H1 (cell line): Measurements from ENCODE around the gene CDH2. TPM values are rescaled to one million over a fixed set of nuclear protein-coding genes. Genes with fewer than 3 reads are reported as not detected.

Source experiments
- CTCF ChIA-PET: fragments of 300-600 bp; sonication (Branson Sonifier 250); formaldehyde crosslinking; loops from one replicate; lab custom pipeline; 2021; ENCODE audit not compliant: partially characterized antibody; lab: Charles Lee
- POLR2A ChIA-PET: fragments of 300-600 bp; sonication (Branson Sonifier 250); formaldehyde crosslinking; loops from one replicate; lab custom pipeline; 2021; ENCODE audit warnings: inconsistent platforms; ENCODE audit not compliant: partially characterized antibody; lab: Charles Lee
- DNase-seq, 2 experiments: peaks; one replicate each; pipeline versions ENCODE4 v3.0.0 to v3.0.0-alpha.2; 2010 to 2022; ENCODE audit warnings: low spot score in 2 of 2, low read depth in 1 of 2, mixed read lengths in 1 of 2
- FAIRE-seq: peaks from 2 replicates; lab custom pipeline; 2011; peaks lifted over from hg19 to GRCh38; lab: Jason Lieb, UNC
- H2AFZ ChIP-seq: 2 replicates; pipeline ENCODE4 v1.8.1; 2012; ENCODE audit warnings: low read length, inconsistent platforms
- H2AK5ac ChIP-seq: 2 replicates; pipeline ENCODE4 v1.6.1; 2013; ENCODE audit warnings: low read depth, low read length
- H2BK120ac ChIP-seq: replicated peaks from 2 replicates; pipeline ENCODE3; 2013; ENCODE audit warnings: low read depth, low read length, inconsistent platforms
- H2BK12ac ChIP-seq: 2 replicates; pipeline ENCODE4 v1.6.1; 2013; ENCODE audit warnings: low read depth, low read length
- H2BK15ac ChIP-seq: 2 replicates; pipeline ENCODE4 v1.6.1; 2013; ENCODE audit warnings: low read length
- H2BK20ac ChIP-seq: 2 replicates; pipeline ENCODE4 v1.6.1; 2013; ENCODE audit warnings: low read length
- H2BK5ac ChIP-seq: 2 replicates; pipeline ENCODE4 v1.6.1; 2013; ENCODE audit warnings: low read depth, low read length
- H3K14ac ChIP-seq: 2 replicates; pipeline ENCODE4 v1.6.1; 2013; ENCODE audit warnings: inconsistent platforms; ENCODE audit not compliant: insufficient read length
- H3K18ac ChIP-seq: 2 replicates; pipeline ENCODE4 v1.6.1; 2013; ENCODE audit warnings: low read length; ENCODE audit errors: extremely low read depth
- H3K23ac ChIP-seq: 2 replicates; pipeline ENCODE4 v1.6.1; 2013; ENCODE audit warnings: inconsistent platforms; ENCODE audit not compliant: insufficient read length
- H3K23me2 ChIP-seq: 2 replicates; pipeline ENCODE4 v1.6.1; 2013; ENCODE audit warnings: low read depth, low read length
- H3K27ac ChIP-seq: 2 replicates; pipeline ENCODE4 v1.6.1; 2011; ENCODE audit warnings: low read depth, low read length, inconsistent platforms
- H3K27me3 ChIP-seq, 4 experiments: replicated peaks in 1 of 4; 1 replicate in 1 of 4; 2 replicates in 3 of 4; pipeline versions ENCODE4 v1.6.1 to v1.8.1; 2011 to 2013; ENCODE audit warnings: low read length in 3 of 4, mild to moderate bottlenecking in 3 of 4, inconsistent platforms in 2 of 4, mixed read lengths in 2 of 4, moderate library complexity in 1 of 4; ENCODE audit not compliant: control insufficient read depth in 3 of 4, insufficient read depth in 3 of 4; ENCODE audit errors: extremely low read depth in 1 of 4
- H3K36me3 ChIP-seq, 4 experiments: 2 replicates each; pipeline versions ENCODE4 v1.6.1 to v1.8.1; 2011 to 2013; ENCODE audit warnings: mild to moderate bottlenecking in 4 of 4, low read length in 3 of 4, moderate library complexity in 2 of 4, control low read depth in 1 of 4, inconsistent platforms in 1 of 4; ENCODE audit not compliant: insufficient read depth in 4 of 4, control insufficient read depth in 2 of 4
- H3K4ac ChIP-seq: replicated peaks from 2 replicates; pipeline ENCODE3; 2013; ENCODE audit warnings: low read length, low read depth, mixed read lengths, inconsistent platforms; ENCODE audit not compliant: insufficient read length
- H3K4me1 ChIP-seq, 4 experiments: replicated peaks in 1 of 4; 1 replicate in 1 of 4; 2 replicates in 3 of 4; pipeline versions ENCODE4 v1.6.1 to v1.8.1; 2011 to 2013; ENCODE audit warnings: low read length in 3 of 4, inconsistent platforms in 2 of 4, mixed read lengths in 1 of 4; ENCODE audit not compliant: insufficient read depth in 4 of 4, control insufficient read depth in 3 of 4
- H3K4me2 ChIP-seq, 2 experiments: 2 replicates each; pipeline versions ENCODE4 v1.6.1 to v1.8.1; 2011 to 2013; ENCODE audit warnings: low read depth in 2 of 2, low read length in 2 of 2, control low read depth in 1 of 2, inconsistent platforms in 1 of 2, mild to moderate bottlenecking in 1 of 2; ENCODE audit not compliant: insufficient read depth in 1 of 2
- H3K4me3 ChIP-seq, 4 experiments: fragments of 200-600, 300-600 bp in 1 of 4; sonication (generic), shearing (Covaris generic), sonication (Bioruptor Twin) in 1 of 4; 2 replicates each; pipeline versions ENCODE4 v1.5.1 to v1.8.1; 2011 to 2016; ENCODE audit warnings: low read length in 4 of 4, low read depth in 3 of 4, control low read depth in 2 of 4, inconsistent platforms in 2 of 4, mild to moderate bottlenecking in 2 of 4, mixed read lengths in 1 of 4, moderate library complexity in 1 of 4; ENCODE audit not compliant: insufficient read depth in 2 of 4; ENCODE audit errors: extremely low read depth in 1 of 4
- H3K56ac ChIP-seq: replicated peaks from 2 replicates; pipeline ENCODE3; 2013; ENCODE audit warnings: low read depth, mild to moderate bottlenecking, mixed read lengths, low read length, inconsistent platforms; ENCODE audit not compliant: insufficient read length
- H3K79me1 ChIP-seq: 2 replicates; pipeline ENCODE4 v1.6.1; 2013; ENCODE audit warnings: low read depth, low read length, control low read depth
- H3K79me2 ChIP-seq, 2 experiments: 2 replicates each; pipeline versions ENCODE4 v1.6.1 to v1.8.1; 2012 to 2013; ENCODE audit warnings: low read length in 2 of 2, mild to moderate bottlenecking in 2 of 2, inconsistent platforms in 1 of 2; ENCODE audit not compliant: insufficient read depth in 2 of 2, control insufficient read depth in 1 of 2
- H3K9ac ChIP-seq, 4 experiments: replicated peaks in 1 of 4; 1 replicate in 1 of 4; 2 replicates in 3 of 4; pipeline versions ENCODE4 v1.6.1 to v1.8.1; 2011 to 2013; ENCODE audit warnings: low read depth in 3 of 4, low read length in 3 of 4, control low read depth in 2 of 4, mild to moderate bottlenecking in 2 of 4, moderate library complexity in 2 of 4, inconsistent platforms in 1 of 4; ENCODE audit errors: extremely low read depth in 1 of 4
- H3K9me3 ChIP-seq, 2 experiments: 2 replicates each; pipeline versions ENCODE4 v1.6.1 to v1.8.1; 2012 to 2013; ENCODE audit warnings: mild to moderate bottlenecking in 2 of 2, moderate library complexity in 2 of 2, control low read depth in 1 of 2, inconsistent platforms in 1 of 2, low read depth in 1 of 2, low read length in 1 of 2, mixed read lengths in 1 of 2; ENCODE audit not compliant: insufficient read depth in 2 of 2
- H4K20me1 ChIP-seq, 2 experiments: replicated peaks in 1 of 2; 2 replicates each; pipeline versions ENCODE3 to v1.8.1; 2011 to 2013; ENCODE audit warnings: inconsistent platforms in 2 of 2, low read length in 2 of 2, mild to moderate bottlenecking in 1 of 2; ENCODE audit not compliant: insufficient read depth in 2 of 2, control insufficient read depth in 1 of 2
- H4K5ac ChIP-seq: 2 replicates; pipeline ENCODE4 v1.6.1; 2013; ENCODE audit warnings: low read length, low read depth, mixed read lengths, inconsistent platforms; ENCODE audit not compliant: insufficient read length
- H4K8ac ChIP-seq: 2 replicates; pipeline ENCODE4 v1.8.0; 2013; ENCODE audit warnings: mild to moderate bottlenecking, moderate library complexity, low read length, inconsistent platforms; ENCODE audit not compliant: insufficient read depth; ENCODE audit errors: extremely low read depth
- H4K91ac ChIP-seq: replicated peaks from 2 replicates; pipeline ENCODE3; 2013; ENCODE audit warnings: low read length, mixed read lengths, inconsistent platforms; ENCODE audit not compliant: insufficient read length
- ATF2 ChIP-seq: IDR thresholded peaks from 2 replicates; pipeline ENCODE4 v1.6.1; 2012; ENCODE audit warnings: low read length, inconsistent platforms
- CTBP2 ChIP-seq: IDR thresholded peaks from 2 replicates; pipeline ENCODE4 v1.7.0; 2011; ENCODE audit warnings: borderline replicate concordance, mild to moderate bottlenecking, moderate library complexity, mixed read lengths, low read length; ENCODE audit not compliant: insufficient read depth, insufficient read length
- HDAC2 ChIP-seq, 2 experiments: fragments of 300-600 bp in 1 of 2; sonication (generic) in 1 of 2; IDR thresholded peaks; 2 replicates each; pipeline ENCODE4 v1.6.1; 2011 to 2012; ENCODE audit warnings: low read depth in 2 of 2, low read length in 2 of 2, mild to moderate bottlenecking in 2 of 2, moderate library complexity in 2 of 2, borderline replicate concordance in 1 of 2, inconsistent platforms in 1 of 2
- RNF2 ChIP-seq: fragments of 200-900, 300-1000 bp; sonication (generic); IDR thresholded peaks from 2 replicates; pipeline ENCODE4 v1.7.1; 2016; ENCODE audit warnings: borderline replicate concordance, low read depth, mild to moderate bottlenecking, antibody characterized with exemption, low read length; ENCODE audit not compliant: poor library complexity, severe bottlenecking; ENCODE audit errors: missing control alignments
- RXRA ChIP-seq: IDR thresholded peaks from 2 replicates; pipeline ENCODE4 v1.6.1; 2011; ENCODE audit warnings: low read depth, mild to moderate bottlenecking, low read length, moderate library complexity; ENCODE audit not compliant: insufficient read depth
- SIN3A ChIP-seq, 2 experiments: IDR thresholded peaks in 1 of 2; conservative IDR thresholded peaks in 1 of 2; 2 replicates each; pipeline ENCODE4 v1.6.1; 2011 to 2012; ENCODE audit warnings: low read length in 2 of 2, improper control_type of control experiment in 1 of 2, low read depth in 1 of 2, mild to moderate bottlenecking in 1 of 2
- SP2 ChIP-seq: IDR thresholded peaks from 2 replicates; pipeline ENCODE4 v1.6.1; 2012; ENCODE audit warnings: mild to moderate bottlenecking, low read length, inconsistent platforms
- SUZ12 ChIP-seq: fragments of 200-600 bp; sonication (generic); IDR thresholded peaks from 2 replicates; pipeline ENCODE4 v1.6.1; 2012; ENCODE audit warnings: mild to moderate bottlenecking, inconsistent platforms, low read length, moderate library complexity, mixed read lengths
- polyA plus RNA-seq, 7 experiments: library from polyadenylated mRNA; depleted of rRNA in 3 of 7; stranded (reverse) in 5 of 7; unstranded in 2 of 7; fragments of >200 nt in 5 of 7; fragments of 200-250 nt in 2 of 7; gene quantifications; 1 replicate in 5 of 7; 2 replicates in 1 of 7; 4 replicates in 1 of 7; pipeline versions ENCODE4 v1.2.1 to v1.2.3, GENCODE V29; 2011 to 2013; ENCODE audit warnings: missing spikeins in 2 of 7, mixed read lengths in 2 of 7
- total RNA-seq: library from RNA; stranded (reverse); fragmentation: NEBNext Ultra II Directional; extraction: Animal tissue kit (Norgen Biotek cat#: 25700); gene quantifications from 2 replicates; pipeline ENCODE4 v1.2.1, GENCODE V29; 2021

Gene CDH2
- total and polyA plus RNA-seq, 2 of the 8 experiments (the other 6 are each of a cell fraction or from before 2014, with no cell fraction given): 15.0 to 56.5 TPM

GRCh38 chr18:28012336-28012735, 164.6 kb downstream of the CDH2 start:
- DNase-seq (no peak), FAIRE-seq (no peak)
- H2BK20ac ChIP-seq: no peak overlapping the region
- no peaks in the 10 kb centered on the region for H4K20me1 ChIP-seq
- no peaks in the 10 kb centered on the region for H3K4me1 ChIP-seq
- H3K56ac ChIP-seq: no peak overlapping the region
- H4K5ac ChIP-seq: no peak overlapping the region
- H4K8ac ChIP-seq: no peak overlapping the region
- no peak overlapping the region for H2BK15ac ChIP-seq
- H2BK12ac ChIP-seq: no peak overlapping the region
- no peak overlapping the region for H3K23ac ChIP-seq
- no peak for TF ChIP-seq ATF2
- TF ChIP-seq HDAC2 (IDR thresholded peaks at IDR 0.05; ENCODE audit: borderline replicate concordance in 1 of 2, low read depth in 2 of 2, low read length in 2 of 2): no peak
- no peak for TF ChIP-seq SIN3A (conservative IDR thresholded peaks at IDR 0.05 in 1 of 2, IDR thresholded peaks at IDR 0.05 in 1 of 2; ENCODE audit: low read depth in 1 of 2, low read length in 2 of 2)
- TF ChIP-seq RNF2: no peak
- no peak for TF ChIP-seq SP2
- no peak for TF ChIP-seq CTBP2
- no peak for TF ChIP-seq SUZ12
- TF ChIP-seq RXRA: no peak
- TF ChIP-seq, all 59 proteins: peak for 0
- Histone ChIP-seq H2AFZ (no peak overlapping the region), H3K4me2 (no peak overlapping the region), H3K36me3 (no peaks in the 10 kb centered on the region; a peak in 1 of 8 replicates), H3K79me2 (no peaks in the 10 kb centered on the region), H2BK5ac (no peak overlapping the region), H3K27ac (no peak overlapping the region), H3K79me1 (no peaks in the 10 kb centered on the region), H3K4me3 (no peak overlapping the region), H4K91ac (no peak overlapping the region), H3K27me3 (no peaks in the 10 kb centered on the region), H3K18ac (no peak overlapping the region), H2BK120ac (no peak overlapping the region), H3K9ac (no peak overlapping the region), H3K23me2 (no peaks in the 10 kb centered on the region), H2AK5ac (no peak overlapping the region), H3K14ac (no peak overlapping the region), H3K4ac (no peak overlapping the region), H3K9me3 (no peaks in the 10 kb centered on the region)
- ChIA-PET CTCF (interaction anchor here (1.5 kb wide), 1 partner anchor 158 kb away, joined by 3 read pairs; no protein-coding TSS in a partner anchor), POLR2A (no interaction called here)
